GM19043 (cell line): ENCODE results near the gene CACNA2D1.
"Not testable (repeated sequence)": the region's sequence is repeated elsewhere in the genome, so short reads cannot be mapped to it uniquely, and the experiment has no call there.

Source experiments
- ATAC-seq: cut with Tn5 transposase; IDR thresholded peaks from one replicate; pipeline ENCODE4 v1.9.1; 2021; ENCODE audit warnings: low read depth; ENCODE audit not compliant: unreplicated experiment

The CACNA2D1 gene

DNA sequence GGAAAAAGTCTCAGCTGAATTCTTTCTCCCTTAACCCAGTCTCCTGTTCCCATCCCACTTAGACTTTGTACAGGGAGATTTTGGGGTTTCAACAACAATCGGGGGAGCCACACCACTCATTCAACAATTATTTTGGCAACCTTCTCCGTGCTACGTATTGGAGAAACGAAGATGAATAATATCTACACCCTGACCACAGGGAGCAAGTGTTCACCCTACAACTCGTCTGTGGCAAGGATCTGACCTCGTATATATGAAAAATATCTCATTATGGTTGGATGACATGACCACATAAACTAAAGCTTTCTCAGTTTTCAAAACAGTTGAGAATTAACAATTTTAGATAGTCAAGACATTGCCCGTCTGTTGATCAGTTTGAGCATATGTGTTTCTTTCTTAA lies 302.1 kb downstream of the CACNA2D1 start:
- no peak for ATAC-seq

DNA sequence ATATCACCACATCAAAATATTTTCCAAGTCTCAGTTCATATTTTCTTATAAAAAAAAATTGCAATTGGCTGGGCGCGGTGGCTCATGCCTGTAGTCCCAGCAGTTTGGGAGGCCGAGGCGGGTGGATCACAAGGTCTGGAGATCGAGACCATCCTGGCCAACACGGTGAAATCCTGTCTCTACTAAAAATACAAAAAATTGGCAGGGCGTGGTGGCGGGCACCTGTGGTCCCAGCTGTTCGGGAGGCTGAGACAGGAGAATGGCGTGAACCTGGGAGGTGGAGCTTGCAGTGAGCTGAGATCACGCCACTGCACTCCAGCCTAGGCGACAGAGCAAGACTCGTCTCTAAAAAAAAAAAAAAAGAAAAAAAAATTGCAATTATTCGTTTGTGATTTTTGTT lies 303.0 kb downstream of the CACNA2D1 start:
- ATAC-seq: not testable (repeated sequence)

DNA sequence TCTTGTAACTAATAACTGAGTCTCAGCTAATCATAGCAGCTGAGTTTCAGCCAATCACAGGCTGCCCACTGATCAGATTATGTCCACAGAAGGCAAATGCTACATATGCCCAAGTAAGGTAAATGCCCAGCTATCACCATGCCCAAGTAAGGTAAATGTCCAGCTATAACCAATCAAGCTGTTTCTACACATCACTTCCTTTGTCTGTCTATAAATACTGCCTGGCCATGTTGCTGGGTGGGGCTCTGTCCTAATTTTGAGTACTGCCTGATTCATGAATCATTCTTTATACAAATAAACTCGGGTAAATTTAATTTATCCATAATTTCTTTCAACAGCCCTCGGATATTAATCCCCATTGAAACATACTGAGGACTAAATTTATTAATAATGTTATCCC lies 312.4 kb downstream of the CACNA2D1 start:
- ATAC-seq: no peak

DNA sequence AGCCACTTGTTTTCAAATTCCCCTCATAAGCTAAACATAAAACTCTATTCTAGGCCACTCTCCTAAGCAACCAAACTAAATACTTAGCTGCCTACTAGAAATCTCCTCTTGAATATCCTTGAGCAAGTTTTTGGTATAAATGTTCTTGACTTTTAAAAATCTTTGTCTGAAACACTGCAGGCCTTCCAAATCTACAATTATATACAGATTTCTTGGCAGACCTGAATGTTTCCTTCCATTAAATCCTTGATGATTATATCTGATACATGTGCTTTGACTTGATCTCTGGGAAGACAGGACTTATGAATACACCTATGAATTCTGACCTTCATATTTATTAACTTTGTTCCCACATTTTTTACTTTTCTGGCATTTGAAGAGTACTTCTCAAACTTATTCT lies 314.5 kb downstream of the CACNA2D1 start:
- no peak for ATAC-seq

DNA sequence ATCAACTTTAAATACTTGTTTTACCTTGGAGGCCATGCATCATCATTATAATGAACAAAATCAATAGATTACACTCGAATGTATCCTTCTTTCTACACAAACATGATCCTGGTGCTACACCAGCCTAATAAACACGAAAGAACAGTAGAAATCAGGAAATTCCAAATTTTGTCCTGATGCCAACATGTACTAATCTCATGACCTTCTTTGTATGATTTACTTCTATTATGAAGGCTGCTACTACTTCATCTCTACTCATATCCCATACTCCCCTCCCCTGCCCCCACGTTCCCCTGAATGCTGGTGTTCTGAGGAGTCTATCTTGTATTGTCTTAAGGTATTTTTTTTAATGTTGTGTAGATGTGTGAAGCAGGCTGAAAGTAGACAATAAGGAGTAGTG lies 315.0 kb downstream of the CACNA2D1 start:
- ATAC-seq: no peak

DNA sequence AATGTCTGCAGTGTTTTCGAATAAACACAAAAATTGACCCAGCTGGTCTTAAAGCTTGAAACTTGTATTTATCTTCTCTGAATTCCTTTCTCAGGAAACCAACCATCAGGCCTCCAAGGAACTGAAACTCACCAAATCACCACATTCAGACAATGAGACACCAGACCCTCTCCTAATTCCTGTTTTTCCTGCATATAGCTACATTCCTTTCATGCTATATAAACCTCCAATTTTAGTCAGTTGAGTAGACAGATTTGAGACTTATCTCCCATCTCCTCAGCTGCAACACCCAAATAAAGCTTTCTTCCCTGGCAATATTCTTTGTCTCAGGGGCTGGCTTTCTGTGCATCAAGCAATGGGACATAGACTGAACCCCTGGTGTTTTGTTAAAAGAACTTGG lies 317.0 kb downstream of the CACNA2D1 start:
- ATAC-seq: no peak

DNA sequence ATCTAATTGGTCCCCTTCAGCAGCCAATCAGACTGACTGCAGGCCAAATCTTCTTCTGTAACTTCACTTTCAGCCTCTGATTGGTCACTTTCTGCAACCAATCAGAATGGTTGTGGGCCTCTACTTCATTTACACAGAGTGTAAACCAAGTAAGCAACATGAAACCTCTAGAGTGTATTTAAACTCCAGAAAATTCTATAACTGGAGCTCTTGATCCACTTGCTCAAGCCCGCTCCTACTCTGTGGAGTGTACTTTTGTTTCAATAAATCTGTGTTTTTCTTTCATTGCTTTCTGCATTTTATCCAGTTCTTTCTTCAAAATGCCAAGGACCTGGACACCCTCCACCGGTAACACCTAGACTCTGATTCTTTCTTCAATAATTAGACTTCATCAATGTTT lies 319.1 kb downstream of the CACNA2D1 start:
- ATAC-seq: no peak

DNA sequence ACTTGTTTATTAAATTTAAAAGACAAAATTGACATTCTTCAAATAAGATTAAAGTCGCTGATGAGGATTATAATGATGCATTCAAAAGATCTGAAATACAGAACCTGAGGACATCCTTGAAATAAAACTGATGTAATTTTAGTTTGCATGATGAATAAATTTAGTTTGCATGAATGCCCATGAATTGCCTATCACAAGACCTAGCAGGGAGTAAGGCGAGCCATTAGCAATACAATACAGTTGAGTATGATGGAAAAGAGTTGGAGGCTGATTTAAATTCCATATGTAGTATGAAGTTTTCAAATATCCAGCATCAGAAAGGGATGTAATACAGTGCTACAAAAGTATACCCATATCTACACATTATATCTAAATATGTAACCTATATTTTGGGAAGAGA lies 321.3 kb downstream of the CACNA2D1 start:
- ATAC-seq: no peak

DNA sequence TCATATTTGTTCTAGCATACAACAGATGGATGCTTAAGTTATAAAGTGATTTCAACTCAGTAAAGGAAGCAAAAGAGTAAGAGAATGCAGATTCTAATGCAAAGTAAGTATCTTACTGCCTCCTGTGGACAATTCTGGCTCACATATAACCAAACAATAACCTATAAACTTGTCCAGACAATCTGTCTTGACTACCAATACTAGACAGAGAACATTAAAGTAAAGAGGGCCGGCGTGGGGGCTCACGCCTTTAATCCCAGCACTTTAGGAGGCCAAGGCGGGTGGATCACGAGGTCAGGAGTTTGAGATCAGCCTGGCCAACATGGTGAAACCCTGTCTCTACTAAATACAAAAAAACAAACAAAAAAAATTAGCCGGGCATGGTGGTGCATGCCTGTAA lies 329.3 kb downstream of the CACNA2D1 start:
- ATAC-seq: no peak

DNA sequence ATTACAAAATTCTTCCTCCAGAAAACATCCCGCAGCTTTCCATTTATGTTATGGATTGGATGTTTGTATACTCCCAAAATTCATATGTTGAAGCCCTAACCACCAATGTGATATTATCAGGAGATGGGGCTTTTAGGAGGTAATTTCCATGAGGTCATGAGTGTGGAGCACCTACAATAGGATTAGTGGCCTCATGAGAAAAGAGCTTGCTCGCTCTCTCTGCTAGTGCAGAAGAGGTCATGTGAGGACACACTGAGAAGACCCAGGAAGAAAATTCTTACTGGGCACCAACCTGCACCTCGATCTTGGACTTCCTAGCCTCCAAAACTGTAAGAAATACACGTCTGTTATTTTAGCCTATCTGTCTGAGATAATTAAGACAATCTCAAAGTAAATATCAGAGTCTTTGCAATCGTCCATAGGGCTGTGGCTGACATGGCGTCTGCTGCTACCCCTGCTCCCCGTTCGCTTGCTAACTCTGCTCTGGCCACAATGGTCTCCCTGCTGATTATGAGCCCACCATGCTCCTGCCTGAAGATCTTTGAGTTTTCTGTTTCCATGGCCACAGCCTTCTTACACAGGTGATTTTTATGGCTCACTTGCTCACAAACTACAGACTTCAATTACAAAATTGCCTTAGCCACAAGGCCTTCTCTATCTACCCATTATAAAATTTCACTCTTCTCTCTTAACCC lies 333.3 kb downstream of the CACNA2D1 start:
- no peak for ATAC-seq

DNA sequence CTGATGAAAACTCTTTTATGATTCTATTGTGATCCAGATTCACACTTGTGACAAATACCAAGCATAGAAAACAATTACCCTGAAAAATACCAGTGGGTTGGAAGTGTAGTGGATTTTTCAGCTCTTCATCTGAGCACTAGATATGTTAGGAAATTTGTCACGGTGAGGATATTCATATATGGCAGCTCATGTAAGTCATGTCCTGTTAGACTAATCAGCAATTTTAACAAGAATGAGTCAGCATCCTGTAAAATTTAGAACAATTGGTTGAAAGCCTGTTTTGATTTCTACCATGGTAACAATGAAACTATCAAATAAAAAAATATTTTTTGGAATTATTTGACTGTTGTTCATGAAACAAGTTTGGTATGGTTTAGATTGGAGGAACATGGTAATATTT lies 334.3 kb downstream of the CACNA2D1 start:
- no peak for ATAC-seq

DNA sequence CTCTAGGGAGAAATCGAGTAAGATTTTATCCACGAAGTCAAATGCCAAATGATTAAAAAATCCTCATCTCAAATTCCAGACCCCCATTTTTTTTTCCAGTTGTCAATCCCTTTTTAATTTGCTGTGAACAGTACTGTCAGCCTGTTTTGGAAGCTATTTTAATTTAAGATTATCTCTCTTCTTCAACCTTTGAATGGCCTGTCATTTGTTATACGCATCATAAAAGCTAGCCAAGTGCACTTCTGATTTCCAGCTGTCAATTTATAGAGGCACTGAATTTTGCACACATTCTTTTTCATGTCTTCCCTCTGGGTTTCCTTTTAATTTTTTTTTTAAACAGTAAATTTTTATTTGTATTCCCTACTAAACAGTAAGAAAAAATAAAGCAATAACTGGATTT lies 337.4 kb downstream of the CACNA2D1 start:
- no peak for ATAC-seq

DNA sequence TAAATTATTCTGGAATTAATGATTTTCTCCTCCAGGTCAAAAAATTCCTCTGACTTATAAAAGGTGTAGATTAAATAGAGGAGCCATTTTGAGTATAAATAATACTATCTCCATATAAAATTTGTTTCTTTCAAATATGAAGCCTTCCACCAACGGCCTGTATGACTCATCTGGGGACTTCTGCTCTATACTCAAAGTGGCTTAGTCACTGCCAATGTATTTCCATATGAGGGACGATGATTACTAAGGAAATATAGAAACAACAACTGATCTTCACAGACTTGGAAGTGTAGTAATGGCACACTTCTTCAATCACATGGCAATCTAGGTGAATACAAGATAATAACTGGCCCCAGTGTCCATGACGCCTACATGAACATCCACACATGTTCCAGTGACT lies 338.1 kb downstream of the CACNA2D1 start:
- no peak for ATAC-seq

DNA sequence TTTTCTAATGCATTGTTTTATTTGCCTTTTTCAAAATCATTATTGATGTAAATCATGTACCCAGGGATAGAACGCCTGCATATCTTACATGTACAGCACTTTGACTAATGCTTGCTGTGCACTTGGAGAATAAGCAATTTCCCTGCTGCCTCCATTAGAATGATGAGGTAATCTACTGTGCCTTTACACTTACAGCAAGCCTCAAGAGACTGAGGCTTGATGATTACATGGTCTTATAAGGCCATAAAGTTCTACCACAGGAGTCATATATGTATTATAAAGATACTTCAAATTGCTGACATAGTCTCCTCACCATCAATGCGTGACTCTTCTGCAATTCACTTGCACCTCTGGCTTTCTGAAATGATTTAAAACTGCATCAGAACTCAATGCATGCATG lies 345.2 kb downstream of the CACNA2D1 start:
- ATAC-seq: no peak

DNA sequence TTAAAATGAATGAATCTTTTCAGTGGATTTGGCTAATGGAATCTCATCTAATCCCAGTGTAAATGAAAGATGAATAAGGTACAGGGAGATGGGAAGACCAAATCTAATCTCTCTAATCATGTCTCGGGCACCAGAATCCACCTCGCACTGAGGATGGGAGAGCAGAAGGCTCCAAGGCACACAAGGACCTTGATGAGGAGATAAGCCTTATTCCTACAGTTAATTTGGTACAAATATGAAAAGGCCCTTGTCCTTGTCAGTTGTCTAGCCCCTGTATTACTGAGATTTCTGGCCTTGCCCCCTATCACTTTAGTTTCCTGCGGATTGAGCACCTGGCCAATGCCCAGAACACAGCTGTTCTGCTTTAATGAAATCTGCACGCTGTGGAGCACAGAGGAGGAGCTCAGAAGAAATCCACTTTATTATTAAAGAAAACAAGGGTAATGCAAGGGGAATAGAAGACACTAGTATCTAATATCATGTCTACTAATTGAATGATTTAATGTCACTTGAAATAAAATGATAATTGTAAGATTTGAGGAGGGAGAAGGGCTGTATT lies 352.4 kb downstream of the CACNA2D1 start:
- ATAC-seq: no peak

DNA sequence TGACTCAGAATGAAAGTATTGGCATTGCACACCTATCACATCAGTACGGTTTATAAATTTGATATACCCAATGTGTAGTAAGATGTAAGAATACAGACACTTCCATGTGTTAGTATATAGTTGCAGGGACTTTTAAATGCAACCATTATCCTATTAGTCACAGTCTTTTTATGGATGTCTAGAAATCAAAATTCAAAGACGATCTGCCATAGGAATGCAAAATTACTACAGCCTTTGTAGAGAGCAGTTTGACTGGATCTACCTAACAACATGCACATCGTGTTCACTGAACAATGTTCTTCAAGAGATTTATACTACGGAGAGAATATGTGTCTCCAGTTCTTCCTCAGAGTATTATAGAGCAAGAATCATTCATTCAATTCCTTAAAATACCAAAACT lies 356.5 kb downstream of the CACNA2D1 start:
- no peak for ATAC-seq

DNA sequence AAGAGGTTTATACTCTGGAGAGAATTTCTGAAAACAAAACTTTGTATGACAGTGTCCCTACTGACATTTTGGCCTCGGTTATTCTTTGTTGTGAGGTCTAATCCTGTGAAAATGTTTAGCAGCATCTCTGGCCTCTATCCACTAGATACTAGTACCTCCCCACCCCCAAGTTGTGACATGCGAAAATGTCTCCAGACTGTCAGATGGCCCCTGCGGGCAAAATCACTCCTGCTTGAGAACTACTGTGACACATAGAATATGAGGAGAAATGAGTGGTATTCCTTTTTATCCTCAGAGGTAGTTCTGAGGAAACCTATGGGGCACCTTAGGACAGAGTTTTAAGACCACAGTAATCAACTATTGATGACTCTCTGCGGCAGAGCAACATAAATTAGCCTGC lies 358.5 kb downstream of the CACNA2D1 start:
- no peak for ATAC-seq

DNA sequence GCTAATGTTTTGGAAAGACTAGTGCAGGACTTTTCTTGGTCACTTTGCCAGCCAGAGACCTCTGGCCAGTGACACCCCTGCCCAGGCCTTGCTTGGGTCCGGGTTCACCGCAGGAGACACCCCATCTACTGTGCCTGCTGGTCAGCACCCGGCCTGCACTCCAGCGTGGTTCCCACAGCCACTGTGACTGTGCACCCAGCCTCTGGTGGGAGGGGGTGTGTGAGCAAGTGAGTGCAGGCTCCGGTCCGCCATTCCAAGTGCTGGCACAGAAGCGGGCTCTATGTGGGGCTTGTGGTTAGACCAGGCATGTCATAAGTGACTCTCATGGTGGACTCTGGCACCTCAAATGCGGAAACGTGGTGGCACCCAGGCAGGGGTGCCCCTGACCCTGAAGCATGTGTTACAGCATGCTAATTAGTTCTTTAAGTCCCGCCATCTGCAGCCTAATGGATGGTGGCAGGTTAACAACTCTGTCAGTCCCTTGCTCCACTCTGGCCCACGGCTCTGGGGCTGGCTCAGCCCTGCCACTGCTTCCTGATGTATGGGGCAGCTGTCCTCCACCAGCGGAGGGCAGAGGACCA lies 361.8 kb downstream of the CACNA2D1 start:
- ATAC-seq: no peak

DNA sequence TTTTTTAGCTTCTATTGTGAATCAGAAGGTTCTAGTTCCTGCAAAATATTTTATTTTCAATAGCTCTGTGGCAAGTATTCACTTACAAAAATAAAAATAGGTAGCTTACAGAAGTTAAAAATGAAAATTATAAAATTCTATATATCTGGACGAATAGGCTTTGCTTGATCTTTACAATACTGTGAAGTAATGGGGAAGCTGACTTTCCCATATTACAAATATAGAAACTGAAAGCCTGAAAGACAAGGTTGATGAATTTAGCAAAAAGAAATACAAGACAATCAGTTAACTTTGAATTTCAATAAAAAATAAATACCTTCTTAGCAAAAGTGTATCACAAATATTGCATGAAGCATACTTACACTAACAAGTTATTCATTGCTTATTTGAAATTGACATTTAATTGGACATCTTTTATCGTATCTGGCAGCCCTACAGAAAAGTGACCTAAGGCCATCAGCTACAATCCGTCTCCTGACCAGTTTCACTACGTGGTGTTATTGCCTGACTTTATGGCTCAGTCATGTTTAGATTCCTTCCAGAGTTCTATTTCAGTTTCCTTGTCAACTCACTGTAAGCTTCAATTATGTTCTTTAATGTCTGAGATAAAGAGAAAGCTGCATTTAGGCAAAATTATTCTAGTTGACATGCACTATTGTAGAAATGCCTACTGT lies 363.2 kb downstream of the CACNA2D1 start:
- ATAC-seq: no peak

DNA sequence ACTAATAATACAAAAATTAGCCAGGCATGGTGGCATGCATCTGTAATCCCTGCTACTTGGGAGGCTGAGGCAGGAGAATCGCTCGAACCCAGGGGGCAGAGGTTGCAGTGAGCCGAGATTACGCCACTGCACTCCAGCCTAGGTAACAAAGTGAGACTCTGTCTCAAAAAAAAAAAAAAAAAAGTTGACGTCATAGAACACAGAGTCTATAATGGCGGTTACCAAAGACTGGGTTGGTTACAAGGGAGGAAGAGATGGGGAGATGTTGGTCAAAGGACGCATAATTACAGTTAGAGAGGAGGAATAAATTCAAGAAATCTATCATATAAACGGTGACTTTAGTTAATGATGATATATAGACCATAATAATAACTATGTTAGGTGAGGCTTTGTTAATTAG lies 364.1 kb downstream of the CACNA2D1 start:
- no peak for ATAC-seq

DNA sequence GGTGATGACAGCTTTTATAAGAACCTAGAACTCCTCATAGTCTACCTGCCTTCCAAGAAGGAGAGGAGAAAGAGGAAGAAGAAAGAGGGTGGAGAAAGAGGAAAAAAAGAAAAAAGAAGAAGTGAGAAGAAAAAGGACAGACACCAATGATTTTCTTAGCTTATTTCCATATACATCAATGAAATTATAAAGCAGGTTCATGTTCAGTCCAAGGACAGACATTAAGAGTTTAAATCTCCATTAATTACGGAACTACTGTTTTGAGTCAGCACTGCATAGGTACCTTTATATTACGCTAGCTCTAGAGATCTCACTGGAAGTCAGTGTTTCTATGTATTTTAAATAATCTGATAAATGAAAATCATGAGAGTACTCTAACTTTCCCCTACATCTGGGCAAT lies 364.8 kb downstream of the CACNA2D1 start:
- no peak for ATAC-seq

DNA sequence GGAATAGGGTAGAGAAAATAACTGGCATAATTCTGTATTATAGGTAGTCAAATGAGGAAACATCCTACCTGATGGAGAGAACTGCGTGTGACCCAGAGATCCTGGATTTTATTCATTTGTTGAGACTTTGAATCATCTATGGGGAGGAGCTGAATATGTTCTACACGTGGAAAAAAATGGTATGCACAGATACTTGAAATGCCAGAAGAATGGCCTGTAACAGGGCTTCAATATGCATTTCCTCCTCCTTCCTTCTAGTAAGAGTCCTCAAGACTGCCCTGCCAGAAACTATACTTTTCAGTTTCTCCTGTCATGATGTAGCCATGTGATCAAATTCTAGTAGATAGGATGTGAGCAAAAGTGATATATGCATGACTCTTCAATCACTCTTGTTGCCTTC lies 372.1 kb downstream of the CACNA2D1 start:
- no peak for ATAC-seq
